ENCODE results near the gene CDHR2.

CDHR2 gene

GRCh38 chr5:176628406-176629228 is 79.5 kb downstream of the CDHR2 start:
- no peak for TF ChIP-seq ZNF274 (IDR thresholded peaks at IDR 0.05; ENCODE audit: low read depth, low read length)
- no peak overlapping the region for H3K4me3 ChIP-seq (ENCODE audit: low read length)

- H3K4me3 ChIP-seq (ENCODE audit: low read length), result no peak overlapping the region
- no peak for TF ChIP-seq ZNF274 (IDR thresholded peaks at IDR 0.05; ENCODE audit: low read depth, low read length)
Observed at GRCh38 chr5:176629317-176629852, 80.2 kb downstream of the CDHR2 start.

GRCh38 chr5:176629853-176630680 is 80.9 kb downstream of the CDHR2 start, which contains the start of the genes EIF4E1B and SNCB:
TSS of gene EIF4E1B (plus strand) at chr5:176630675. CDS start at chr5:176642788, 12,113 bp downstream.
TSS of gene SNCB (minus strand) at chr5:176630534. CDS start at chr5:176629654, 880 bp downstream.
- no peak within 1 kb of the TSS; the same call in 1 of the 2 replicates for H3K4me3 ChIP-seq (ENCODE audit: low read length)
- TF ChIP-seq ZNF274 (IDR thresholded peaks at IDR 0.05; ENCODE audit: low read depth, low read length), result no peak

GRCh38 chr5:176630681-176631222 is 81.6 kb downstream of the CDHR2 start:
- no peak for TF ChIP-seq ZNF274 (IDR thresholded peaks at IDR 0.05; ENCODE audit: low read depth, low read length)
- no peak overlapping the region; the same call in 1 of the 2 replicates for H3K4me3 ChIP-seq (ENCODE audit: low read length)

- TF ChIP-seq ZNF274 (IDR thresholded peaks at IDR 0.05; ENCODE audit: low read depth, low read length), result no peak
- no peak overlapping the region for H3K4me3 ChIP-seq (ENCODE audit: low read length)
Observed at GRCh38 chr5:176631383-176632200, 82.5 kb downstream of the CDHR2 start.

- no peak overlapping the region for H3K4me3 ChIP-seq (ENCODE audit: low read length)
- no peak for TF ChIP-seq ZNF274 (IDR thresholded peaks at IDR 0.05; ENCODE audit: low read depth, low read length)
Observed at GRCh38 chr5:176632745-176633144, 83.6 kb downstream of the CDHR2 start.

- H3K4me3 ChIP-seq (ENCODE audit: low read length), result no peak overlapping the region; the same call in 1 of the 2 replicates
- TF ChIP-seq ZNF274 (IDR thresholded peaks at IDR 0.05; ENCODE audit: low read depth, low read length), result no peak
Observed at GRCh38 chr5:176633598-176633997, 84.5 kb downstream of the CDHR2 start.

GRCh38 chr5:176636426-176636825 is 87.3 kb downstream of the CDHR2 start:
- no peak for TF ChIP-seq ZNF274 (IDR thresholded peaks at IDR 0.05; ENCODE audit: low read depth, low read length)
- no peak overlapping the region for H3K4me3 ChIP-seq (ENCODE audit: low read length)

GRCh38 chr5:176637556-176637955 is 88.4 kb downstream of the CDHR2 start:
- H3K4me3 ChIP-seq (ENCODE audit: low read length), result no peak overlapping the region
- TF ChIP-seq ZNF274 (IDR thresholded peaks at IDR 0.05; ENCODE audit: low read depth, low read length), result no peak

- no peak for TF ChIP-seq ZNF274 (IDR thresholded peaks at IDR 0.05; ENCODE audit: low read depth, low read length)
- H3K4me3 ChIP-seq (ENCODE audit: low read length), result no peak overlapping the region
Observed at GRCh38 chr5:176638437-176638836, 89.3 kb downstream of the CDHR2 start.

GRCh38 chr5:176639208-176639607 is 90.1 kb downstream of the CDHR2 start:
- TF ChIP-seq ZNF274 (IDR thresholded peaks at IDR 0.05; ENCODE audit: low read depth, low read length), result no peak
- H3K4me3 ChIP-seq (ENCODE audit: low read length), result no peak overlapping the region

GRCh38 chr5:176639981-176640380 is 90.8 kb downstream of the CDHR2 start:
- TF ChIP-seq ZNF274 (IDR thresholded peaks at IDR 0.05; ENCODE audit: low read depth, low read length), result no peak
- no peak overlapping the region for H3K4me3 ChIP-seq (ENCODE audit: low read length)

- TF ChIP-seq ZNF274 (IDR thresholded peaks at IDR 0.05; ENCODE audit: low read depth, low read length), result no peak
- H3K4me3 ChIP-seq (ENCODE audit: low read length), result no peak overlapping the region
Observed at GRCh38 chr5:176640616-176641015, 91.5 kb downstream of the CDHR2 start.

Data from GM08714 (cell line).